SU-DHL-6 (cell line): Measurements from ENCODE around the gene FKBP10.

ENCODE experiments used
- CTCF ChIP-seq: fragments of 200-600 bp; sonication (generic); IDR thresholded peaks from one replicate; pipeline ENCODE4 v1.5.1; 2017; ENCODE audit warnings: antibody characterized with exemption, mild to moderate bottlenecking, low read length, moderate library complexity; ENCODE audit not compliant: insufficient read depth, poor library complexity, severe bottlenecking
- EZH2phosphoT487 ChIP-seq: fragments of 200-600 bp; sonication (generic), shearing (Covaris generic); conservative IDR thresholded peaks from 2 replicates; pipeline ENCODE4 v1.6.1; 2018; ENCODE audit warnings: mild to moderate bottlenecking, antibody characterized with exemption, low read length, moderate library complexity, mixed read lengths

GRCh38 chr17:41835800-41836549 is 23.2 kb downstream of the FKBP10 start, which contains the start of gene NT5C3B:
- no peak for TF ChIP-seq CTCF
- no peak for TF ChIP-seq EZH2phosphoT487
